ENCODE data around the gene CMTM5. TPM values are rescaled to one million over a fixed set of nuclear protein-coding genes. Genes with fewer than 3 reads are reported as not detected.
A peak's percentile ranks its signal among the peaks of the same experiment; 100 is the strongest.

Gene CMTM5
- total RNA-seq, 1 experiment from 2014 or later = not detected

DNA sequence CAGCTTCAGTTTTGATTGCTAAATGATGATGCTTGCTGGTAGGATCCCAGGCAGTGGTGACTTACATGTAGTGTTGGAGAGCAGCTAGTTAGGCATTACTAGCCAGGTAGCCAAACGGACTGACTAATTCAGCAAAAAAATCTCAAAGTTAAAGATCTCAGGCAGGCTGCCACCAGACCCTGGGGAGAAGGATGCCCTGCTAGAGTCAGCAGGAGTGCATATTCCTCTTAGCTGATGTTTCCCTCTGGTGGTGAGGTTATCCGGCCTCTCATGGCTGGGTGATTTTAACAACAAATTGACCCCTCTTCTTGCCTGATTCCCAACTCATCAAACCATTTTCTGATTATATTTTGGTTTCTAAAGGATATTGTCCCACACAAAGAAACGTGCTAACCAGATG, 14.6 kb upstream of the CMTM5 start:
- Histone ChIP-seq H4K20me1 (ENCODE audit: insufficient read depth) (no peaks in the 10 kb centered on the region), H3K79me2 (ENCODE audit: insufficient read depth, low read length) (no peaks in the 10 kb centered on the region), H3K27ac (ENCODE audit: low read depth, low read length) (no peak overlapping the region), H3K4me3 (replicated peaks in 1 of 2; ENCODE audit: low read depth in 1 of 2, low read length in 2 of 2) (no peak overlapping the region), H3K27me3 (ENCODE audit: insufficient read depth, low read length) (0 out of 2 replicates have a peak, but pooled peaks cover 3% of the 10 kb centered on the region), H3K9ac (ENCODE audit: low read length) (no peak overlapping the region), H3K4me2 (ENCODE audit: low read length) (no peak overlapping the region), H3K36me3 (ENCODE audit: control insufficient read depth in 1 of 2, insufficient read depth in 2 of 2, low read length in 2 of 2) (no peaks in the 10 kb centered on the region), H3K4me1 (ENCODE audit: control insufficient read depth in 1 of 2, insufficient read depth in 2 of 2, low read length in 2 of 2) (no peaks in the 10 kb centered on the region), H3K9me3 (ENCODE audit: control insufficient read depth in 1 of 2, insufficient read depth in 1 of 2, low read depth in 1 of 2, low read length in 2 of 2) (no peaks in the 10 kb centered on the region), H3K9me2 (ENCODE audit: insufficient read depth) (no peaks in the 10 kb centered on the region), H2AFZ (ENCODE audit: low read depth, low read length, poor library complexity, severe bottlenecking) (no peak overlapping the region)
- TF ChIP-seq CBX3 (IDR thresholded peaks at IDR 0.05; ENCODE audit: low read depth) (no peak), RAD21 (IDR thresholded peaks at IDR 0.05; ENCODE audit: low read depth) (peak; percentile 32; the same call in 1 of the 2 replicates)
- TF ChIP-seq, protein P1, sequence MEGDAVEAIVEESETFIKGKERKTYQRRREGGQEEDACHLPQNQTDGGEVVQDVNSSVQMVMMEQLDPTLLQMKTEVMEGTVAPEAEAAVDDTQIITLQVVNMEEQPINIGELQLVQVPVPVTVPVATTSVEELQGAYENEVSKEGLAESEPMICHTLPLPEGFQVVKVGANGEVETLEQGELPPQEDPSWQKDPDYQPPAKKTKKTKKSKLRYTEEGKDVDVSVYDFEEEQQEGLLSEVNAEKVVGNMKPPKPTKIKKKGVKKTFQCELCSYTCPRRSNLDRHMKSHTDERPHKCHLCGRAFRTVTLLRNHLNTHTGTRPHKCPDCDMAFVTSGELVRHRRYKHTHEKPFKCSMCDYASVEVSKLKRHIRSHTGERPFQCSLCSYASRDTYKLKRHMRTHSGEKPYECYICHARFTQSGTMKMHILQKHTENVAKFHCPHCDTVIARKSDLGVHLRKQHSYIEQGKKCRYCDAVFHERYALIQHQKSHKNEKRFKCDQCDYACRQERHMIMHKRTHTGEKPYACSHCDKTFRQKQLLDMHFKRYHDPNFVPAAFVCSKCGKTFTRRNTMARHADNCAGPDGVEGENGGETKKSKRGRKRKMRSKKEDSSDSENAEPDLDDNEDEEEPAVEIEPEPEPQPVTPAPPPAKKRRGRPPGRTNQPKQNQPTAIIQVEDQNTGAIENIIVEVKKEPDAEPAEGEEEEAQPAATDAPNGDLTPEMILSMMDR (IDR thresholded peaks at IDR 0.05 in 2 of 3, conservative IDR thresholded peaks at IDR 0.05 in 1 of 3; ENCODE audit: borderline replicate concordance in 1 of 3, insufficient read depth in 1 of 3, low read depth in 2 of 3, low read length in 2 of 3) = peak; percentile 10 to 18 (median 17); a peak in 3 of 6 replicates
- POLR2A ChIA-PET = no interaction called here
- no TSS peak for BruUV-seq (replicated peaks)
- intact Hi-C loops (cut with micrococcal nuclease) = no loop called here
- CTCF ChIA-PET = interaction anchor here (1.1 to 2.8 kb wide), 3 partner anchors 35 to 242 kb away, joined by 3 to 14 read pairs (median 5); no protein-coding TSS in a partner anchor
- RAD21 ChIA-PET (ENCODE audit: low non-redundant PET in 1 of 2, low total read pairs in 2 of 2, uncharacterized antibody in 2 of 2, unreplicated experiment in 2 of 2) = no interaction called here
- DNase-seq (ENCODE audit: low read depth, low spot score) = no peak
- ATAC-seq = no peak

DNA sequence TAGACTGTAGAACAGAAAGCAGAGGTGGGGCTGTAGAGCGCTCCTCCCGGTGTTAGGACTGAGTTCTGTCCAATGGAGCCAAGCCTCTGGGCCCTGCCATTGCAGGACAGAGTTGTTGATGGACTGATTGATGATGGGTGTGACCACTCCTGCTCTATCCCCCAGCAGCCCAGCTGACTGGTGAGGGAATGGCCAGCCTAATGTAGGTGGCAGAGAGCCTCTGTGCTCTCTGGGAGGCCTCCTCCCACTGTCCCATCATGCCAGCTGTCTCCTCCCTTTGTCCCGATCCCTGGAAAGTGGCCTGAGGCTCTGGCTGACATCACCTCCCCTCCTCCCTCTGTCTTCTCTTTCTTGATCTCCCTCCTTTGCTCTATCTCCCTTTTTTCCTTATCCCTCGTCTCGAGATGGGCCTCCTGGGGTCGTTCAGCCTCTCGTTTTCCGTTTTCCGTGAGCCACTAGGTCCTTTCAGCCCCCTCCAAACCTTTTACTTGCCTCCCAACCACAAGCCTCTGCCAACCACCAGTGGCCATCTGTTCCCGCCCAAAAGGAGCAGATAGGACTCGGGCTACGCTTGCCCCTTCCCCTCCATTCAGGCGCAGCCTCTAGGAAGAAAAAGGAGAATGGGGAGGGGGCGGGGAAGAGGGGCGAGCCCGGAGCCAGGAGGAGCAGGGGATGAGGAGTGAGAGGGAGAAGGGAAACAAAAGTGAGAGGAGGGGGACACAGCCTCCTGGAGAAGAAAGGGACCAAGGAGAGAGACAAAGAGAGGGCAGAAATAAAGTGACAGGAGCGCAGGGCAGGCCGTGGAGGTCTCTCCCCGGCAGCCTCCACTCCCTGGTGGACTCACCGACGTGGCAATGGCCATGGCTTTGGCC, 12.4 kb upstream of the CMTM5 start:
- no peak for DNase-seq (ENCODE audit: low read depth, low spot score)
- RAD21 ChIA-PET (ENCODE audit: low non-redundant PET in 1 of 2, low total read pairs in 2 of 2, uncharacterized antibody in 2 of 2, unreplicated experiment in 2 of 2) = no interaction called here
- Histone ChIP-seq H3K36me3 (ENCODE audit: control insufficient read depth in 1 of 2, insufficient read depth in 2 of 2, low read length in 2 of 2) (no peaks in the 10 kb centered on the region), H3K27me3 (ENCODE audit: insufficient read depth, low read length) (0 out of 2 replicates have a peak, but pooled peaks cover 3% of the 10 kb centered on the region), H3K79me2 (ENCODE audit: insufficient read depth, low read length) (no peaks in the 10 kb centered on the region), H3K27ac (ENCODE audit: low read depth, low read length) (no peak overlapping the region), H4K20me1 (ENCODE audit: insufficient read depth) (no peaks in the 10 kb centered on the region), H3K4me3 (replicated peaks in 1 of 2; ENCODE audit: low read depth in 1 of 2, low read length in 2 of 2) (no peak overlapping the region), H3K4me2 (ENCODE audit: low read length) (no peak overlapping the region), H3K9me2 (ENCODE audit: insufficient read depth) (no peaks in the 10 kb centered on the region), H3K9me3 (ENCODE audit: control insufficient read depth in 1 of 2, insufficient read depth in 1 of 2, low read depth in 1 of 2, low read length in 2 of 2) (no peaks in the 10 kb centered on the region), H2AFZ (ENCODE audit: low read depth, low read length, poor library complexity, severe bottlenecking) (no peak overlapping the region), H3K9ac (ENCODE audit: low read length) (no peak overlapping the region), H3K4me1 (ENCODE audit: control insufficient read depth in 1 of 2, insufficient read depth in 2 of 2, low read length in 2 of 2) (no peaks in the 10 kb centered on the region)
- intact Hi-C loops (cut with micrococcal nuclease) = no loop called here
- CTCF ChIA-PET = no interaction called here
- TF ChIP-seq ZFX (IDR thresholded peaks at IDR 0.05) (no peak), CBX3 (IDR thresholded peaks at IDR 0.05; ENCODE audit: low read depth) (no peak), EZH2phosphoT487 (IDR thresholded peaks at IDR 0.05; ENCODE audit: borderline replicate concordance) (no peak), SRF (IDR thresholded peaks at IDR 0.05; ENCODE audit: low read depth) (no peak), ELF1 (IDR thresholded peaks at IDR 0.05; ENCODE audit: borderline replicate concordance, low read depth) (no peak), YY1 (IDR thresholded peaks at IDR 0.05; ENCODE audit: extremely low read depth, insufficient replicate concordance, low read depth, low read length) (no peak), EZH2 (IDR thresholded peaks at IDR 0.05) (no peak), RAD21 (IDR thresholded peaks at IDR 0.05; ENCODE audit: low read depth) (no peak)
- TF ChIP-seq, protein P1 (IDR thresholded peaks at IDR 0.05 in 2 of 3, conservative IDR thresholded peaks at IDR 0.05 in 1 of 3; ENCODE audit: borderline replicate concordance in 1 of 3, insufficient read depth in 1 of 3, low read depth in 2 of 3, low read length in 2 of 3) = no peak
- POLR2A ChIA-PET = no interaction called here
- no TSS peak for BruUV-seq (replicated peaks)
- ATAC-seq = no peak; the same call in 1 of the 2 replicates

Measured in HCT116 (cell line).